Measurements from ENCODE around the gene MANSC1. TPM values are rescaled to one million over a fixed set of nuclear protein-coding genes. Genes with fewer than 3 reads are reported as not detected.

The MANSC1 gene
- total RNA-seq, 1 donor from 2014 or later, result 1.6 TPM

DNA sequence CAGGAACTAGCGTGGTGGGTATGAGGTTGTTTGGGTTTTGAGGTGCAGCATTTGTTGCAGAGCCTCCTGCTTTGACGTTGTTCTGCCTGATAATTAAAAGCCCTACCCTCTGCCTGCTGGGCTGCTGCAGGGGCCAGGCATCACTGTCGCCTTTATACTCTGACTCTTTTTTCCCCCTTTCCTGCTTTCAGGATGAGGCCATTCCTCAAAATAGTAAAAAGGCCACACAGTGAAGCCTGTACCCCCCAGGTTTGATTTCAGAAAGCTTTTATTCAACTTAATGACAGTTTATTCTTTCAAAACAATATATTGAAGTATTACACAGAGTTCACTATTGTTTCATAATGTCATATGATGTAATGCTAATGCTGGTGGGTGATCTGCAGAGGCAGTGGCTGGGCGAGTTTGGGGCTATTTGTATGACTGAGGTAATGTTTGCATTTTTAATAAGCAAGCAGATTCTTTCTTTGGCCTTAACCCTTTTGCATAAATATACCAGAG lies 15.9 kb upstream of the MANSC1 start:
- H3K36me3 ChIP-seq (ENCODE audit: control insufficient read depth in 3 of 3, insufficient read depth in 3 of 3, low read length in 3 of 3), result peaks cover 0 to 7% (median 0%) of the 10 kb centered on the region in 3 donors
- H3K4me3 ChIP-seq (ENCODE audit: low read length in 3 of 3), result no peak overlapping the region
- no peaks in the 10 kb centered on the region for H3K9me3 ChIP-seq (ENCODE audit: control insufficient read depth in 3 of 3, low read length in 3 of 3)
- H3K27me3 ChIP-seq (ENCODE audit: control insufficient read depth in 3 of 3, insufficient read depth in 3 of 3, low read length in 3 of 3), result no peaks in the 10 kb centered on the region
- no peak overlapping the region for H3K9ac ChIP-seq (ENCODE audit: low read depth in 1 of 3, low read length in 3 of 3)
- H3K4me1 ChIP-seq (ENCODE audit: control insufficient read depth in 3 of 3, insufficient read depth in 3 of 3, low read length in 3 of 3), result no peaks in the 10 kb centered on the region
- no peak overlapping the region for H3K27ac ChIP-seq (ENCODE audit: low read depth, low read length)

DNA sequence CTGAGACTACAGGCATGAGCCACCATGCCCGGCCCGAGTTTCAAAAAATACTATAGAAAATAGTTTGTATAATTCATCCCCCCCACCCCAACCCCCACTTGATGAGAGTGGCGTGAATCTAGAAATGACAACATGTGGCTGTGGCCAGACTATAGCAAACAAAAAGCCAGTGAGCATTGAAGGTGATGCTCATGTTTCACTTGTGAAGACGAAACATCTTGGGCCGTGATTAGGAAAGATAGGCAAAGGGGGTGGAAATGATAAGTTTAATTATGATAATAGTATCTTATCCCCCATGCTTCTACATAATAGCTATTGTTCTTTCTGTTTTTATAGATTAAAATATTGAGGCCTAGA lies 15.4 kb upstream of the MANSC1 start:
- H3K9me3 ChIP-seq (ENCODE audit: control insufficient read depth in 3 of 3, low read length in 3 of 3), result no peaks in the 10 kb centered on the region
- peaks cover 0 to 7% (median 0%) of the 10 kb centered on the region in 3 donors for H3K36me3 ChIP-seq (ENCODE audit: control insufficient read depth in 3 of 3, insufficient read depth in 3 of 3, low read length in 3 of 3)
- H3K9ac ChIP-seq (ENCODE audit: low read depth in 1 of 3, low read length in 3 of 3), result no peak overlapping the region
- H3K4me3 ChIP-seq (ENCODE audit: low read length in 3 of 3), result no peak overlapping the region
- no peaks in the 10 kb centered on the region for H3K4me1 ChIP-seq (ENCODE audit: control insufficient read depth in 3 of 3, insufficient read depth in 3 of 3, low read length in 3 of 3)
- no peaks in the 10 kb centered on the region for H3K27me3 ChIP-seq (ENCODE audit: control insufficient read depth in 3 of 3, insufficient read depth in 3 of 3, low read length in 3 of 3)
- no peak overlapping the region for H3K27ac ChIP-seq (ENCODE audit: low read depth, low read length)

DNA sequence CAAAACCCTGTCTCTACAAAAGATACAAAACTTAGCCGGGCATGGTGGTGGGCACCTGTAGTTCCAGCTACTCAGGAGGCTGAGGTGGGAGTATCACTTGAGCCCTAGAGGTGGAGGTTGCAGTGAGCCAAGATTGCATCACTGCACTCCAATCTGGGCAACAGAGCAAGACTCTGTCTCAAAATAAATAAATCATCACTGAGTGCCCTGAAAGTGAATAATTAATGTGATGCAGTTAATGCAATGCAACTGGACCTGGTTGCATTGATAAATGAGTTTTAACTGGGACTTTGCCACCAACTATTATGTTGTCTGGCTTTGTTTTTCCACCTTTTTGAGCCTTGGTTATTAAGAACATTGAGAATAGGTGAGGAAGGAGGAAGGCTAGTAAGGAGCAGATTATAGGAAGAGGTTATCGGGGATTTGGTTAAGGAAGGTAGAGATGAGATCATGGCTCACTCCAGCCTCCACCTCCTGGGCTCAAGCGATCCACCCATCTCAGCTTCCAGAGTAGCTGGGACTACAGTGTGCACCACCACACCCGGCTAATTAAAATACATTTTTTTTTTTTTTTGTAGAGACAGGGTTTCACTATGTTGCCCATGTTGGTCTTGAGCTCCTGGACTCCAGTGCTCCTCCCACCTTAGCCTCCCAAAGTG lies 14.9 kb upstream of the MANSC1 start:
- H3K27ac ChIP-seq (ENCODE audit: low read depth, low read length), result no peak overlapping the region
- no peaks in the 10 kb centered on the region for H3K27me3 ChIP-seq (ENCODE audit: control insufficient read depth in 3 of 3, insufficient read depth in 3 of 3, low read length in 3 of 3)
- H3K9me3 ChIP-seq (ENCODE audit: control insufficient read depth in 3 of 3, low read length in 3 of 3), result no peaks in the 10 kb centered on the region
- no peak overlapping the region for H3K9ac ChIP-seq (ENCODE audit: low read depth in 1 of 3, low read length in 3 of 3)
- H3K4me3 ChIP-seq (ENCODE audit: low read length in 3 of 3), result no peak overlapping the region
- no peaks in the 10 kb centered on the region for H3K4me1 ChIP-seq (ENCODE audit: control insufficient read depth in 3 of 3, insufficient read depth in 3 of 3, low read length in 3 of 3)
- H3K36me3 ChIP-seq (ENCODE audit: control insufficient read depth in 3 of 3, insufficient read depth in 3 of 3, low read length in 3 of 3), result peaks cover 0 to 7% (median 0%) of the 10 kb centered on the region in 3 donors

DNA sequence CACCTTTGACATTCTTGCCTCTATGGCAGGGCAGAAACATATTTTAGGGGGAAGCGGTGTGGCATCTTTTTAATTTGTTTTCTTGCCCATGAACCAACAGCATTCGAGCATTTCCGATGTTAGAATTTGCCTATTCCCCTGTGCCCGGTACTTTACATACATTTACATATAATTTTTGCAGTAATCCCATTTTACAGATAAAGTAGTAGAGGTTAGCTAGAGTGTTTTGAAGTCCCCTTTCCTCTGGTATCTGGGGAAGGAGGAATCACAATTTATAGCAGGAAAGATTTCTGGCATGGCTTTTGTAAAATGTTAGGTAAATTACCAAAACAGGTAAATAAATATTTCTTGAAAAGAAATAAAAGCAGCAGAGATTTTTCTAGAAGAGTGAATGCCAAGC lies 8.5 kb upstream of the MANSC1 start:
- peaks cover 9 to 23% (median 12%) of the 10 kb centered on the region in 3 donors for H3K4me1 ChIP-seq (ENCODE audit: control insufficient read depth in 3 of 3, insufficient read depth in 3 of 3, low read length in 3 of 3)
- peak overlapping the region; percentile 93 to 96 (median 94) for H3K9ac ChIP-seq (ENCODE audit: low read depth in 1 of 3, low read length in 3 of 3)
- peak overlapping the region; percentile 96 for H3K27ac ChIP-seq (ENCODE audit: low read depth, low read length)
- H3K4me3 ChIP-seq (ENCODE audit: low read length in 3 of 3), result peak overlapping the region in 1 of 3 donors; percentile 93
- H3K9me3 ChIP-seq (ENCODE audit: control insufficient read depth in 3 of 3, low read length in 3 of 3), result no peaks in the 10 kb centered on the region
- no peaks in the 10 kb centered on the region for H3K27me3 ChIP-seq (ENCODE audit: control insufficient read depth in 3 of 3, insufficient read depth in 3 of 3, low read length in 3 of 3)
- no peaks in the 10 kb centered on the region for H3K36me3 ChIP-seq (ENCODE audit: control insufficient read depth in 3 of 3, insufficient read depth in 3 of 3, low read length in 3 of 3)

DNA sequence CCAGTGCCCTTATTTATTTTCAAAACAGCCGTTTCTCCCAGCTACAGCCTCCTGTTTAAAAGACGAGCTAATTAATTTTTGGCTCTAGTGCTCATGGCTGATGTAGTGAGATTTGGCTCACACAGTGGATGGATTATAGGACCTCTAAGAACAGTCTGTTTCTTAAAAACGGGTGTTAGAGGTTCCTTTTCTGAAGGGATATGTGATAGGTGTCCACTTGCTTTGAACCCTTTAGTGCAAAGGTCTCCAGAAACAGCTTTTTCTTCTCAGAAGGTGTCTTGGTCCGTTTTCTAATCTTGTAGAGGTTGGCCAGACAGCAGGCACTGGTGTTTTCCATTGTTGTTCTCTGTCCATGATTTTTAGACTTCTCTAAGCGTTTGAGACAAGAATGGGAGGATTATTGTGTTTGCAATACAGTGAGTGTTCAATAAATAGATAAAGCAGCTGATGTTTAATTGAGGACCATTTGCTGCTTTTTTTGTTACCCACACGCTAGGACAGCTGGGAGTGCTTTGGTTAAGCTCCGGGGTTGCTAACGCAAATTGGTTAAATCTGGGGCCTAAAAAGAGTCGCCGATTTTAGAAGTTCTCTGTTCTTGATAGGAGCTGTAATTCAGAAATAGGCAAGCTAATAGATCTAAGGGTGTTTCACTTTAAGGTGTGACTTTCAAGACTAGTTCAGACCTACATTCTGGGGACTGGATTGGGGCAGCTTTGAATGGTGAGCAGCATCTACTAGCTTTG lies 7.8 kb upstream of the MANSC1 start:
- H3K9ac ChIP-seq (ENCODE audit: low read depth in 1 of 3, low read length in 3 of 3), result peak overlapping the region; percentile 93 to 96 (median 94)
- H3K27ac ChIP-seq (ENCODE audit: low read depth, low read length), result peak overlapping the region; percentile 96
- no peaks in the 10 kb centered on the region for H3K9me3 ChIP-seq (ENCODE audit: control insufficient read depth in 3 of 3, low read length in 3 of 3)
- H3K36me3 ChIP-seq (ENCODE audit: control insufficient read depth in 3 of 3, insufficient read depth in 3 of 3, low read length in 3 of 3), result no peaks in the 10 kb centered on the region
- peak overlapping the region; percentile 85 to 97 (median 93) for H3K4me3 ChIP-seq (ENCODE audit: low read length in 3 of 3)
- no peaks in the 10 kb centered on the region for H3K27me3 ChIP-seq (ENCODE audit: control insufficient read depth in 3 of 3, insufficient read depth in 3 of 3, low read length in 3 of 3)
- H3K4me1 ChIP-seq (ENCODE audit: control insufficient read depth in 3 of 3, insufficient read depth in 3 of 3, low read length in 3 of 3), result peaks cover 9 to 23% (median 12%) of the 10 kb centered on the region in 3 donors

DNA sequence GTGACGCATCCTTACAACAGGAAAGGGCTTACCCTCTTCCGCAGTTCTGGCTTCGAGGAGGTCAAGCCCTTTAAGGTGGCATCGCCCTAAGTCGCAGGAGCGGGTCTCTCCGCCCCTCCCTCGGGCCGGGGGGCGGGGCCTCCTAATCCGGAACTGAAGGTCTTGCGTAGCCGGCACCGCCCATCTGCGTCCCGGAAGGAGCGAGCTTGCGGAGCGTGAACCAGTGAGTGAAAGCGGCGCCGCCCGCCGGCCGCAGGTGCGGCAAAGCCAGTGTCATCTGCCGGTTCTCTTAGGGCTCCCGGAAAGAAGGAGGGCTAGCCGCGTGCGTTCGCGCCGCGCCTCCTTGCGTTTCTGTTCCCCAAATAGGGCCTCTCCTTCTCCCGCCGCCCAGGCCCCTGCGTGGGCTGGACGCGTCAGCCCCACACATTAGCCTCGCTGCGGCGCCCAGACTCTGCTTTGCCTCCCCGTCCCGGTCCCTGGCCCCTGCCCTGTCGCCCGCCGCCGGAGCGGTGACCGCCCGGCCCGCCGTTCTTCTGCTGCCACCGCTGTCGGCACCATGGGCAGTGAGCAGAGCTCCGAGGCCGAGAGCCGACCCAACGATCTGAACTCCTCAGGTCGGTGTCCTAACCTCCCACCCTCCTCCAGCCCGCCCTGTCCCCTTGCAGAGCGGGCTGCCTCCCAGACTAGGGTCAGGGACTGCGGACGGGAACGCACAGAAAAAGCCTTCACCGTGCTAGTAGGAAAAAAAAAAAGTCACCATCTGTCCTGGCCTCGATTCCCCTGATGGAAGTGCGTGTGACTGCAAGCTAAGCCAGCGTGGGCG lies 7.1 kb upstream of the MANSC1 start, which contains the start of gene BORCS5:
Gene BORCS5 (plus strand): TSS at position 183 of the 823 bp plus-strand sequence. CDS start 374 bp downstream, at position 557.
- no peaks in the 10 kb centered on the region for H3K9me3 ChIP-seq (ENCODE audit: control insufficient read depth in 3 of 3, low read length in 3 of 3)
- no peaks in the 10 kb centered on the region for H3K36me3 ChIP-seq (ENCODE audit: control insufficient read depth in 3 of 3, insufficient read depth in 3 of 3, low read length in 3 of 3)

DNA sequence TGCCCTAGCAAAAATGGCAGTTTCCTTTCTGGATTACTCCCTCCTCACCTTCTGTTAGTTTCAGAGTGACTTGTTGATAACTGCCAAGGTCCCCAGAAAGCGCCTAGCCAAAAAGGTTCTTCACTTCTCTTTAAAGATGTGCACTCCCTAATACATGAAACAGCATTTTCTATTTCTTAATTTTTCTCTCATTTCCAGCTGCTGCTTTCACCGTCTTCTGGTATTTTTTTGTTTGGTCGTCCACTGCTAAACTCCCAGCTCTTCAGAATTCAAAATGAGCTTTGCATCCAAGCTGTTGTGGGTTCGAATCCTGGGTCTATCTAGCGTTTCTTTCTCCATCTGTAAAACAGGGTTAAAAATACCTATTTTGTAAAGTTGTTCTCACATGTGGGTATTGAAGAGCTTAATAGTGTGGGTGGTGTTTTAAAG lies 6.4 kb upstream of the MANSC1 start:
- Histone ChIP-seq H3K4me3 (ENCODE audit: low read length in 3 of 3) (peak overlapping the region; percentile 85 to 97 (median 93)), H3K27me3 (ENCODE audit: control insufficient read depth in 3 of 3, insufficient read depth in 3 of 3, low read length in 3 of 3) (no peaks in the 10 kb centered on the region), H3K27ac (ENCODE audit: low read depth, low read length) (peak overlapping the region; percentile 96), H3K4me1 (ENCODE audit: control insufficient read depth in 3 of 3, insufficient read depth in 3 of 3, low read length in 3 of 3) (peaks cover 9 to 23% (median 12%) of the 10 kb centered on the region in 3 donors), H3K9me3 (ENCODE audit: control insufficient read depth in 3 of 3, low read length in 3 of 3) (no peaks in the 10 kb centered on the region), H3K9ac (ENCODE audit: low read depth in 1 of 3, low read length in 3 of 3) (peak overlapping the region; percentile 25 to 94 (median 93)), H3K36me3 (ENCODE audit: control insufficient read depth in 3 of 3, insufficient read depth in 3 of 3, low read length in 3 of 3) (no peaks in the 10 kb centered on the region)

More for the DNA sequence above, 7.1 kb upstream of the MANSC1 start, which contains the start of gene BORCS5:
- H3K27me3 ChIP-seq (ENCODE audit: control insufficient read depth in 3 of 3, insufficient read depth in 3 of 3, low read length in 3 of 3), result no peaks in the 10 kb centered on the region
- H3K27ac ChIP-seq (ENCODE audit: low read depth, low read length), result peak within 1 kb of the TSS; percentile 96
- H3K9ac ChIP-seq (ENCODE audit: low read depth in 1 of 3, low read length in 3 of 3), result peak within 1 kb of the TSS; percentile 93 to 96 (median 94)
- H3K4me1 ChIP-seq (ENCODE audit: control insufficient read depth in 3 of 3, insufficient read depth in 3 of 3, low read length in 3 of 3), result peaks cover 9 to 23% (median 12%) of the 10 kb centered on the region in 3 donors
- peak within 1 kb of the TSS; percentile 85 to 97 (median 93) for H3K4me3 ChIP-seq (ENCODE audit: low read length in 3 of 3)

DNA sequence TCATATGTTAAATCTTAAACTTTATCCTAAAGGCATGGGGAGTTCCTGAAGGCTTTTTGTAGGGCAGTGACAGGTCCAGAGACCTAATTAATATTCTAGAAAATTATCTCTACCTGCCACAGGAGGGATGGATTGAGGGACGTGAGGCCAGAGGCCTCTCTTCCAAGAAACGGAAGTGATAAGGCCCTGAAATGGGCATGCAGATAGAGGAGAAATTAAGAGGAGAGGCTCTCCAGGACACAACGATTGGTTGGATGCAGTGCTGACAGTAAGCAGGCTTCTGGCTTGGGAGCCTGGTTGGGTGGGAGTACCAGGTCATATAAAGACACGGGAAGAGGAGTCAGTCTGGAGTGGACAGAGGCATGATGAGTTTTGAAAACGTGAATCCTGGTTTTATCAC lies 3.8 kb upstream of the MANSC1 start:
- Histone ChIP-seq H3K9me3 (ENCODE audit: control insufficient read depth in 3 of 3, low read length in 3 of 3) (no peaks in the 10 kb centered on the region), H3K9ac (ENCODE audit: low read depth in 1 of 3, low read length in 3 of 3) (no peak overlapping the region), H3K27me3 (ENCODE audit: control insufficient read depth in 3 of 3, insufficient read depth in 3 of 3, low read length in 3 of 3) (no peaks in the 10 kb centered on the region), H3K4me1 (ENCODE audit: control insufficient read depth in 3 of 3, insufficient read depth in 3 of 3, low read length in 3 of 3) (peaks cover 12 to 25% (median 15%) of the 10 kb centered on the region in 3 donors), H3K4me3 (ENCODE audit: low read length in 3 of 3) (no peak overlapping the region), H3K36me3 (ENCODE audit: control insufficient read depth in 3 of 3, insufficient read depth in 3 of 3, low read length in 3 of 3) (no peaks in the 10 kb centered on the region), H3K27ac (ENCODE audit: low read depth, low read length) (no peak overlapping the region)

DNA sequence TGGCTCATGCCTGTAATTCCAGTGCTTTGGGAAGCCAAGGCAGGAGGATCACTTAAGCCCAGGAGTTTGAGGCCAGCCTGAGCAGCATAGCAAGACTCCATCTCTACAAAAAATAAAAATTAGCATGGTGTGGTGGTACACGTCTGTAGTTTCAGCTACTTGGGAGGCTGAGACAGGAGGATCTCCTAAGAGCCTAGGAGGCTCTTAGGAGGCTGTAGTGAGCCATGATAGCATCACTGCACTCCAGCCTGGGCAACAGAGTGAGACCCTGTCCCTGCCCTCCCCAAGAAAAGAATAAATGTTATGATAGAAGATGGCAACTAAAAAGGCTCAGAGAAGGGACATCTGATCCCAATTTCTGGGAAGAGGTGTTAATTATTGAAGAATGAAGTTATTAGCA lies 3.2 kb upstream of the MANSC1 start:
- Histone ChIP-seq H3K9me3 (ENCODE audit: control insufficient read depth in 3 of 3, low read length in 3 of 3) (no peaks in the 10 kb centered on the region), H3K27me3 (ENCODE audit: control insufficient read depth in 3 of 3, insufficient read depth in 3 of 3, low read length in 3 of 3) (no peaks in the 10 kb centered on the region), H3K27ac (ENCODE audit: low read depth, low read length) (no peak overlapping the region)

More for the DNA sequence above, 3.2 kb upstream of the MANSC1 start:
- Histone ChIP-seq H3K4me3 (ENCODE audit: low read length in 3 of 3) (no peak overlapping the region), H3K4me1 (ENCODE audit: control insufficient read depth in 3 of 3, insufficient read depth in 3 of 3, low read length in 3 of 3) (peaks cover 8 to 22% (median 15%) of the 10 kb centered on the region in 3 donors), H3K36me3 (ENCODE audit: control insufficient read depth in 3 of 3, insufficient read depth in 3 of 3, low read length in 3 of 3) (no peaks in the 10 kb centered on the region), H3K9ac (ENCODE audit: low read depth in 1 of 3, low read length in 3 of 3) (no peak overlapping the region)
